ENCODE results near the gene TNFRSF1A.

The TNFRSF1A gene

DNA sequence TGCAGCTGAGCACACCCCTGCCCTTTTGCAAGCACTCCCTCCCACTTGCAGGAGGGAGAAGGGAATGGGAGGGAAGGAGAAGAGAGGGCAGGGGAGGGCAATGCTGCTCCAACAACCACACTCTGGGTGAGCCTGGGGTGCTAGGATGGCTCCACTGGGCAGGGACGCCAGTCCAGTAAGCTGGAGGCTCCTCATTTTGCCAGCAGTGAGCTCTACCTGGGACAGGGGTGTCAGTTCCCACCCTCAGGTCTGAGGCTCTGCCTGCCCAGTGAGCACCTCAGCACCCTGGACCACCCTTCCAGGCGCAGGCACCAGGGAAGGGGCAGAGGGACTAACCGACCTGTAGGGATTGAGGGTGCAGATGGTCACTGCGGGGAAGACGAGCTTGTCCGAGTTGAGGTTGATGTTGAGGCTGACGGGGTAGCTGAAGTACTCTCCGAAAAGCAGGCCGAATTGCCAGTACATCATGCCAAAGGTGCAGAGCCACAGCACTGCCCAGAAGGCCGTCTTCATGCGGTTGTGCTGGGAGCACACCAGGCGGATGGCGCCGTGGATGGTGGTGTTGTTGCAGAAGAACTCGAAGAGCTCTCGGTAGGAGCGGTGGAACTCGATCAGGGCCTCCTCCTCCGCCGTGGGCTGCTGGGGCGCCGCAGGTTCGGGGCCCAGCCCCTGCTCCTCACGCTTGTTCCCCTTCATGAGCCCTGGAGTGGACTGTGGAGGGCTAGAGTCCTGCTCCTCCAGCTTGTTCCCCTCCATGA lies 32.3 kb upstream of the TNFRSF1A start:
- DNase-seq = no peak

GRCh38 chr12:6373022-6373787 lies 31.3 kb upstream of the TNFRSF1A start:
- no peak for DNase-seq

- DNase-seq = peak in 1 of 2 donors; percentile 32
Observed at GRCh38 chr12:6372403-6373003, 30.6 kb upstream of the TNFRSF1A start.

DNA sequence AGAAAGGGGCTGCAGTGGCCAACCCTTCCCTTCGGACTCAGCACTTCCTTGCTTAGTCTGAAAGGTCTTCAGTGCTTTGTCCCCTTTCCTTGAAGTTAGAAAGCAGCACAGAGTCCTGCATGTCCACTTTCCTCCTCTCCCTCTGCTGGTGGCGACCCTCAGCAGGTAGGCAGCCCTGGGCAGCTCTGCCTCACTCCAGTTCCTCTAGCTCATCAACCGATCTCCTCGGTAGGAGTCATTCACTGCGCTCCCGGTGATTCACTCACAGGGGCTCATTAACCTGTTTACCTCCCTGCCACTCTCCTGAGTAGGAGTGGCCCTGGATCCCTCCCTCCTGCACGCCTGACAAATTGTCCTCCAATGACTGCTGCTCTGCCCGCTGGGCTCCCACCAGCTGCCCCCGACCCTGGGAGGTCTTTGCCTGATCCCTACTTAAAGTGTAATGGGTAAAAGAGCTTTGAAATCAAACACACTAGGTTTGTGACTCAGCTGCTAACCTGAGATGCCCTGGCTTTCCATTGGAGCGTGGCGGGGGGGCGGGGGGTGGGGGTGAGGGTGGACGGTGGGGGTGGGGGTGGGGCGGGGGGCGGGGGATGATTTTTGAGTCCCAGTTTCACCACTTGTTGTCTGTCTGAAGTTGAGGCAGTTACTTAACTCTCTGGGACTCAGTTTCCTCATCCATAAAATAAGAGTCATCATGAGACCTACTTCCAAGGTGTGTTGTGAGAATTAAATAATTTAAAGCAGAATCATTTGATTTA lies 29.3 kb upstream of the TNFRSF1A start:
- no peak for DNase-seq

- DNase-seq = no peak
Observed at GRCh38 chr12:6370576-6370935, 28.7 kb upstream of the TNFRSF1A start.

DNA sequence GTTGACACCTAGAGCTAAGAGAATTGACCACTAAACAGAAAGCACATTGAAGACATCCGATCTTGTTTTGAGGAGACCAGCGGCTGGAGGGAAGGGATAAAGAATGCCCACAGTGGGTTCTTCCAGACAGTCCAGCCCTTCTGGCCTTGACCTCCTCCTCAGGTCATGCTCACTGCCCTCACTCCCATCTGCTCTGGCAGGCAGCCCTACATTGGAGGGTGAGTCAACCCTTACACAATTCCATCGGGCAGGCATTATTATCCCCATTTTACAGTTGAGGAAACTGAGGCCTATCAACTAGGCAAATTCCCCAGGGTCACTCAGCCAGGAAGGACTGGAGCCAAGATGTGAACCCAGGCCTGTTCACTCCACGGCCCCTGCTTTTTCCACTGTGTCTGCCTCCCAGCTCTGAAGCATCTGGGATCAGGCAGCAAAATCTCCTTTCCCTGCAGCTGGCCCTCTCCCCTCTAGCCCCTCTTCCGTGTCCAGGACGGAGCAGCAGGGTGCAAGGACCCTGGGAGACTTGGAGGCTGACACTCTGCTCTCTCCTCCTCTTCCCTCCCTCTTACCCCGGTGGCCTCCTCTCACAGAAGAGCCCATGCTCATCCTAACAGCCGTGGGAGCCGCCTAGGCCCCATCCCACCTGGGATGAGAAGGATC lies 28.2 kb upstream of the TNFRSF1A start:
- DNase-seq = no peak

- DNase-seq = no peak
Observed at GRCh38 chr12:6368906-6369525, 27.1 kb upstream of the TNFRSF1A start.

DNA sequence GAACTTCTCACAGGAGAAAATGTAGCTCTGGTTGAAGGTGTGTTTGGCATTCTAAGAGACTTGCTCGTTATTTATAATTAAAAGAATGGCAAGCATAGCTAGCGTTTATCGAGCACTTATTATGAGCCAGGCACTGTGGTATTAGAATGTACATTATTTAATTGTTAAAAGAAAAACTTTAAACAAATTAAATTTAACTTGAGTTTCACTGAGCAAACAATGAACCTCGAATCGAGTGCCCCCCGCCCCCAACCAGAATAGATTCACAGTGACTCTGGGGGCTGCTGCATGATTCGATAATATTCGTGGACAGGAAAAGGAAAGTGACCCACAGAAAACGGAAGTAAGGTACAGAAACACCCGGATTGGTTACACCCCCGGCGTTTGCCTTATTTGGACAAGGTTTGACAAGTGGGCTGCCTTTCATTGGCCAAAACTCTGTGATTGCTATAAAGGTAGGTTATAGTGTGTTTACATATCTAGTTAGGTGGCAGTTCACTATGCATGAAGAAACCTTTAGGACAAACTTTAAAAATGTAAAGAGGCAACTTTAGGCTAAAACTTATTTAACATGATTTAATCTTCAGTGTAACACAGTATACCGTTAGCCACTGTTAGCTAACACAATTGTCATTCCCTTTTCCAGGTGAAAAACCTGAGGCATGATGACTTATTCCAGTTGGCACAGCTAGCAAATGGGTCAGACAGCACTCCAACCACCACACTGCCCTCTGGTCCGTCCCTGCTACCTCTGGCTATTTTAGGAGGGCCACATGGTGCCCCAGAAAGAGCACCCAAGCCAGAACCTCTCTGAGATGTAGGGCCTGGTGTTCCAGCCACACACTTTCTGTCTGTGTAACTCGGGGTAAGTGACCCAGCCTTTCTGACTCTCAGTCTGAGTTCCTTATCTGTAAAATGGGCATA lies 26.4 kb upstream of the TNFRSF1A start:
- peak; percentile 60 to 80 for DNase-seq

DNA sequence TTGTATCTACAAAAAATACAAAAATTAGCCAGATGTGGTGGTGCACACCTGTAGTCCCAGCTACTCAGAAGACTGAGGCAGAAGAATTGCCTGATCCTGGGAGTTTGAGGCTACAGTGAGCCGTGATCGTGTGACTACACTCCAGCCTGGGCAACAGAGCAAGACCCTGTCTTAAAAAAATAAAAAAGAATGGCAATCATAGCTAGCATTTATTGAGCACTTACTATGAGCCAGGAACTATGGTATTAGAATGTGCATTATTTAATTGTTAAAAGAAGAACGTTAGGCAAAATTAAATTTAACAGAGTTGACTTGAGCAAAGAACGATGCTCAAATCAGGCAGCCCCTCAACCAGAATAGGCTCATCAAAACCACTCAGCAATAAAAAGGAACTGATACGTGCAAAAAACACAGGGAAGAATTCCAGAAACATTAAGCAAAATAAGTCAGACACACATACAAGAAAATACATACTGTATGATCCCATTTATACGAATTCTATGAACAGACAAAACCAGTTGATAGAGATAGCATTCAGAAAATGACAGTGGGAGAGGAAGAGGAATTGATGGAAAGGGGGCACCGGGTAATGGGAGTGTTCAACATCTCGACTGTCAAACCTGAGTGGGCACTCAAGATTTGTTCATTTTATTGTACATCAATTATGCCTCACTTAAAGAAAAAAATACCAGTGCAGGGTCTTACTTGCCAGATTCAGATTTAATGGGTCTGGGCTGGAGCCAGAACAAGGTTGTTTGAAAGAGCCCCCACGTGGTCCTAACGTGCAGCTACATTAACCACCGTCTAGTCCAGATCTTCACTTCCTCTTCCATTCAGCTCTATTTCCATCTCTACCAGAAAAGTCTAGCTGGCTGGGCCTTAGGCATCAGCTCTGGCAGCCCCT lies 25.4 kb upstream of the TNFRSF1A start:
- peak; percentile 42 to 66 for DNase-seq

DNA sequence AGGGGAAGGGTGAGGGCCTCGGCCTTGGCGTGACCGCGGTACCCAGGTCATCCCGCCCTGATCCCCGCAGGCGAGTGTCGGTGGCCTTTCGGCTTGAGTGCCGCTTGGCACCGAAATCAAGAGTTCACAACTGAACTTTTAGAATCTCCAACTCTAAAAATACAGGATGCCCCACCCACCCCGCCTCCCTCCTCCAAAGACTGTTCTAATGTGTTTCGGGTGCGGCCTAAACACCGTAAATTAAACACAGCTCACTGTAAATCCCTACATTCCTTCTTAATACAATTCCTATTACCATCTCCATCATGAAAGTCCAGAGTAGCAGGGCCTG lies 22.1 kb upstream of the TNFRSF1A start:
- DNase-seq = peak in 1 of 2 donors; percentile 38

GRCh38 chr12:6363330-6364043 lies 21.6 kb upstream of the TNFRSF1A start:
- DNase-seq = peak; percentile 77 to 79

- DNase-seq = no peak
Observed at GRCh38 chr12:6363010-6363329, 21.1 kb upstream of the TNFRSF1A start.

DNA sequence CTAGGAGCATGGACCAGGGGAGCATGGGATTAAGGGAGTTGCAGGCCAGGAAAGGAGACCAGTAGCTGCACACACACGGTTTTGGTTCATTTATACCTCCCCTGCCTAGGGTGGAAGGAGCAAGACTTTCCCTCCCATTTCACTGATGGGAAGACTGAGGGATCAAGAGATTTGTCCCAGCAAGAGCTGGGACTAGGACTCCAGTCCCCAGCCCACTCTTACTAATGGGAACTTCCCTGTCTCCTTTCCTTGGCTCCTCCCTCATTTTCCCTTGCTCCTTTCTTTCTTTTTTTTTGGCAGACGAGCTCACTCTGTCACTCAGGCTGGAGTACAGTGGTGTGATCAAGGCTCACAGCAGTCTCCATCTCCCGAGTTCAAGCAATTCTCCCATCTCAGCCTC lies 20.5 kb upstream of the TNFRSF1A start:
- no peak for DNase-seq

- peak in 1 of 2 donors; percentile 41 for DNase-seq
Observed at GRCh38 chr12:6361834-6362233, 20.0 kb upstream of the TNFRSF1A start.

DNA sequence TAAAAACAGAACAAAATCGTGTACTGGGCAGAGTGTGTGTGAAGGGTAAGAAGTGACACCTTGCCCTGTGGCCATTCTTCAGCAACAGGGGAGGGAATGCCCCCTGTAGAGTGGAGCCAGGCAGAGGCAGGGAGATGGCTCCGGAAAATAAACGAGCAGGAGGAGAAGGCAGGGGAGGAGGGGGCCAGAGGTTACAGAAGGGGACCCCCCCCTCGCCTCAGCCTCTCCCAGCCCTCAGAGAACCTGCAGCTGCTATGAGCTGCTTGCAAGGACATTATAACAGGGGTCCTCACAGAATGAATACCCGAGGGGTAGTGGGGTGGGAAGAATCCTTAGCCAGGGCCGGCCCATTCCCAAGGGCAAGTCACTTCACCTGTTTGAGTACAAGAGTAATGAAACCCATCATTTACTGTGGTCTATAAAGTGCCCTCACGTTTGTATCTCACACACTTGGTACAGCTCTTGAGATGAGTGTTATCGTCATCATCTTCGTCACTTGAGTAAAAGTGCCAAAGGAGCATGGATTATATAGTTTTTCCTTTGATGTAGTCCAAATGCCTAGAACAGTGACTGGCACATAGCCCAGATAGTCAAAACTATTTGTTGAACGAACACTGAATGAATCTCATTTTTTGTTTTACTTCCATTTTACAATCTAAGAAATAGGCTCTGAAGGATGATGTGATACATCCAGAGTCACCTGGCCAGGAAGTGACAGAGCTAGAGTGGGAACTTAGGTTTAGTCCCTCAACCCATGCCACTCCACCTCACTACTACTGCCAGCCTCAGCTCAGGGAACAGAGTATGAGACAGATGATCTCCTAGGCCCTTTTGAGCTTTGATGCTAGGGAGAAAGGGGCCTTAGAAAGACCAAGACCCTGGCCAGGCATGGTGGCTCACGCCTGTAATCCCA lies 19.0 kb upstream of the TNFRSF1A start:
- no peak for DNase-seq

GRCh38 chr12:6360080-6360571 lies 18.2 kb upstream of the TNFRSF1A start:
- DNase-seq = no peak

DNA sequence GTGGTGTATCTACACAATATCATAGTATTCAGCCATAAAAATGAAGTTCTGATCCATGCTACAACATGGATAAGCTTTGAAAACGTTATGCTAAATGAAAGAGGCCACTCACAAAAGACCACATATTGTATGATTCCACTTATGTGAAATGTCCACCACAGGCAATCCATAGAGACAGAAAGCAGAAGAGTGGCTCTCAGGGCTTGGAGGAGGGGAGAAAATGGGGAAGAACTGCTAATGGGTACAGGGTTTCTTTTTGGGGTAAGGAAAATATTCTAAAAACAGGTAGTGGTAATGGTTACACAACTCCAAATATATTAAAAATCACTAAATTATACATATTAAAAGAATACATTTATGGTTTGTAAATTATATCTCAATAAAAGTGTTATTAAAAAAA lies 17.0 kb upstream of the TNFRSF1A start:
- DNase-seq = peak in 1 of 2 donors; percentile 68

DNA sequence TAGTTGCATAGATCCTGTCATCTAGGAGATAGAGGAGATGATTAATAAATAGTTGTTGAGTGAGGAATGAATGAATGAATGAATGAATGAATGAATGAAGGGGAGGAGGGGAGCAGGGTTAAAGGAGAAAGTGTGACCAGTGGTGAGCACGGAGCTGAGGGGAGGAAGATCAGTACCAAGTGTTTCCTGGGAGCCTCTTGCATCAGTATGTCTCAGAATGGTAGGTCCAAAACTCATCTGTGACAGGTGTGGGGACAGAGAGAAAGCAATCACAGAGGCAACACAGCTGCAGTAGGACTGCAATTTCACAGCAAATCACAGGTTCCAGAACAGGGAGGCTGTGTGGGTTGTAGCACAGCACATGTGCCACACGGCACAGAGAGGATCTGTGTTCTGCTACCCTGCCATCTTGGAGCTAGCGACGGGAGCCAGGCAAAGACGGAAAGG lies 14.5 kb upstream of the TNFRSF1A start:
- no peak for DNase-seq

Data from inflammatory macrophage treated with lipopolysaccharide for 1 hour (primary cell).